Endodermal cell (in vitro differentiated cells): ENCODE results near the gene EMID1. TPM values are rescaled to one million over a fixed set of nuclear protein-coding genes. Genes with fewer than 3 reads are reported as not detected.
A peak's percentile ranks its signal among the peaks of the same experiment; 100 is the strongest.

Experiments used
- DNase-seq: peaks from one replicate; pipeline ENCODE4 v3.0.0-alpha.2; 2017
- H3K27ac ChIP-seq: 2 replicates; pipeline ENCODE4 v1.5.1; 2013; ENCODE audit warnings: mild to moderate bottlenecking, low read depth, low read length, moderate library complexity
- H3K27me3 ChIP-seq: 2 replicates; pipeline ENCODE4 v1.6.1; 2013; ENCODE audit warnings: mild to moderate bottlenecking, low read length, moderate library complexity; ENCODE audit not compliant: insufficient read depth, control insufficient read depth, poor library complexity, severe bottlenecking
- H3K36me3 ChIP-seq: 2 replicates; pipeline ENCODE4 v1.7.0; 2013; ENCODE audit warnings: mild to moderate bottlenecking, low read length, moderate library complexity; ENCODE audit not compliant: control insufficient read depth, insufficient read depth
- H3K4me1 ChIP-seq: one replicate; pipeline ENCODE4 v1.7.0; 2013; ENCODE audit warnings: low read length; ENCODE audit not compliant: control insufficient read depth, insufficient read depth
- H3K4me3 ChIP-seq: 2 replicates; pipeline ENCODE4 v1.5.1; 2013; ENCODE audit warnings: mild to moderate bottlenecking, low read length, moderate library complexity
- H3K9ac ChIP-seq: 2 replicates; pipeline ENCODE4 v1.6.1; 2013; ENCODE audit warnings: mild to moderate bottlenecking, low read length, moderate library complexity; ENCODE audit not compliant: poor library complexity, severe bottlenecking; ENCODE audit errors: extremely low read depth
- H3K9me3 ChIP-seq: 2 replicates; pipeline ENCODE4 v1.6.1; 2013; ENCODE audit warnings: mild to moderate bottlenecking, low read length, moderate library complexity; ENCODE audit not compliant: control insufficient read depth
- H3K27ac Mint-ChIP-seq: 2 replicates; pipeline ENCODE4 v1.8.0; 2020; ENCODE audit warnings: mixed read lengths
- H3K27me3 Mint-ChIP-seq: 2 replicates; pipeline ENCODE4 v1.8.0; 2021; ENCODE audit warnings: mild to moderate bottlenecking, mixed read lengths; ENCODE audit not compliant: insufficient read depth
- H3K36me3 Mint-ChIP-seq: 2 replicates; pipeline ENCODE4 v1.8.0; 2020; ENCODE audit warnings: low read depth, mixed read lengths
- H3K4me1 Mint-ChIP-seq: 2 replicates; pipeline ENCODE4 v1.8.0; 2020; ENCODE audit warnings: mixed read lengths
- H3K4me3 Mint-ChIP-seq: 2 replicates; pipeline ENCODE4 v1.8.0; 2020; ENCODE audit warnings: mild to moderate bottlenecking, moderate library complexity, mixed read lengths
- H3K9me3 Mint-ChIP-seq: 2 replicates; pipeline ENCODE4 v1.8.0; 2020; ENCODE audit warnings: mild to moderate bottlenecking, mixed read lengths
- WGBS, 2 experiments: methylation state at CpG; one replicate each; pipeline versions ENCODE4 v1.1.5 to v1.1.7; 2013; ENCODE audit warnings: missing lambda C conversion rate in 2 of 2, mixed read lengths in 1 of 2; ENCODE audit not compliant: insufficient coverage in 1 of 2, insufficient read length in 1 of 2; 5-methylcytosine and 5-hydroxymethylcytosine counted together
- total RNA-seq, 2 donors: library from RNA; stranded (reverse); fragmentation: NEBNext Ultra II Directional in 1 of 2; extraction: Animal tissue kit (Norgen Biotek cat#: 25700) in 1 of 2; gene quantifications; 2 replicates in 1 of 2; 3 replicates in 1 of 2; pipeline ENCODE4 v1.2.1, GENCODE V29; 2021
- TF ChIP-seq, protein P1 (sequence below): fragments of 200-600 bp; sonication (generic); conservative IDR thresholded peaks from 2 replicates; pipeline ENCODE4 v1.5.0; 2021; ENCODE audit warnings: antibody characterized with exemption, mild to moderate bottlenecking

EMID1 gene
- total RNA-seq, 2 donors from 2014 or later: 19.8 to 41.8 TPM

DNA sequence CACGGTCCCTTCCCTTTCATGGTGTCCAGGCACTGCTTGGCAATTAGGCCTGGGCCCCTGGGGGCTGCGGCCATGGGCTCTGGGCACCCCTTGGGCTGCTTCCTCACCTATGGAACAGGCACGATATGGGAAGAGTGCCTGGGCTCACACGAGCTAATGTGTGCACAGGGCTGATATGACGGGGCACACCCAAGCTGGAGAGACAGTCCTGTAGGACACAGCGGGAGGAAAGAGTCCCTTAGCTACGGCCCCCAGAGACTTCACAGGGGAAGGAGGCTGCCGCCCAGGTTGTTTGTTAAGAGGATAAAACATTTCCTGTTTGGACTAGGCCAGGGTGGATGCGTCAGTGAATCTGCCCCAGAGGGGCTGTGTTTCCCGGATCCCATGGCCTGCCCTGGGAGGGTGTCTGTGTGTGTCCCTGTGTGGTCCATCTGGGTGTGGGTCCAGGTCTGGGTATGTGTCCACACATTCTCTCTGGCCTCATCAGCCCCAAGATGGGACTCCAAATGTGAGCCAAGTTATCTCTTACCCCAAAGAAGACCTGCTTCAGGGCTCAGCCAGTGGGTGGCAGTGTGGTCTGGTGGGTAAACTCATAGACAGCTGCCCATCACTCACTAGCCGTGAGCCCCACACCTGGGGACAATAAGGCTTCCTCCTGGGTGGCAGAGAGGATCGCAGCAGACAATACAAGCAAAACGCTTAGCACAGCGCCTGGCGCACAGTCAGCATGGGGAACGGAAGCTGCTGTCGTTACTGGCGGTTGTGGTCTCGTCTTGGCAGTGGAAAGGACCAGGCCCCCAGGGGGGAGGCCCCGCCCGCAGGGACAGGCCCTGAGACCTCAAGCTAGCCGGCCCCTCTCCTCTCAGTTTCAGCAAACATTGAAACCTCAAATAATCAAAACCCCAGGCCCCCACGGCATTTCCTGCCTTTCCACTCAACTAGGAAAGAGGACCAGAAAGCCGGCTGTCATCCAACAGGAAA is 3.2 kb upstream of the EMID1 start:
- Histone ChIP-seq H3K4me3 (no peak overlapping the region), H3K27me3 (no peaks in the 10 kb centered on the region), H3K9me3 (no peaks in the 10 kb centered on the region), H3K27ac (peak overlapping the region; percentile 8), H3K9ac (no peak overlapping the region), H3K36me3 (no peaks in the 10 kb centered on the region), H3K4me1 (peaks cover 9% of the 10 kb centered on the region)
- Mint-ChIP-seq H3K36me3 (no peaks in the 10 kb centered on the region), H3K9me3 (no peaks in the 10 kb centered on the region), H3K27ac (peak overlapping the region; percentile 70), H3K4me3 (no peak overlapping the region), H3K27me3 (peaks cover 4% of the 10 kb centered on the region), H3K4me1 (peaks cover 17% of the 10 kb centered on the region)
- TF ChIP-seq, protein P1, sequence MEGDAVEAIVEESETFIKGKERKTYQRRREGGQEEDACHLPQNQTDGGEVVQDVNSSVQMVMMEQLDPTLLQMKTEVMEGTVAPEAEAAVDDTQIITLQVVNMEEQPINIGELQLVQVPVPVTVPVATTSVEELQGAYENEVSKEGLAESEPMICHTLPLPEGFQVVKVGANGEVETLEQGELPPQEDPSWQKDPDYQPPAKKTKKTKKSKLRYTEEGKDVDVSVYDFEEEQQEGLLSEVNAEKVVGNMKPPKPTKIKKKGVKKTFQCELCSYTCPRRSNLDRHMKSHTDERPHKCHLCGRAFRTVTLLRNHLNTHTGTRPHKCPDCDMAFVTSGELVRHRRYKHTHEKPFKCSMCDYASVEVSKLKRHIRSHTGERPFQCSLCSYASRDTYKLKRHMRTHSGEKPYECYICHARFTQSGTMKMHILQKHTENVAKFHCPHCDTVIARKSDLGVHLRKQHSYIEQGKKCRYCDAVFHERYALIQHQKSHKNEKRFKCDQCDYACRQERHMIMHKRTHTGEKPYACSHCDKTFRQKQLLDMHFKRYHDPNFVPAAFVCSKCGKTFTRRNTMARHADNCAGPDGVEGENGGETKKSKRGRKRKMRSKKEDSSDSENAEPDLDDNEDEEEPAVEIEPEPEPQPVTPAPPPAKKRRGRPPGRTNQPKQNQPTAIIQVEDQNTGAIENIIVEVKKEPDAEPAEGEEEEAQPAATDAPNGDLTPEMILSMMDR: peak; percentile 71
- peak; percentile 86 for DNase-seq
- WGBS, 2 experiments: 64 to 69% methylated on average over 16 to 24 of the region's 24 CpGs

DNA sequence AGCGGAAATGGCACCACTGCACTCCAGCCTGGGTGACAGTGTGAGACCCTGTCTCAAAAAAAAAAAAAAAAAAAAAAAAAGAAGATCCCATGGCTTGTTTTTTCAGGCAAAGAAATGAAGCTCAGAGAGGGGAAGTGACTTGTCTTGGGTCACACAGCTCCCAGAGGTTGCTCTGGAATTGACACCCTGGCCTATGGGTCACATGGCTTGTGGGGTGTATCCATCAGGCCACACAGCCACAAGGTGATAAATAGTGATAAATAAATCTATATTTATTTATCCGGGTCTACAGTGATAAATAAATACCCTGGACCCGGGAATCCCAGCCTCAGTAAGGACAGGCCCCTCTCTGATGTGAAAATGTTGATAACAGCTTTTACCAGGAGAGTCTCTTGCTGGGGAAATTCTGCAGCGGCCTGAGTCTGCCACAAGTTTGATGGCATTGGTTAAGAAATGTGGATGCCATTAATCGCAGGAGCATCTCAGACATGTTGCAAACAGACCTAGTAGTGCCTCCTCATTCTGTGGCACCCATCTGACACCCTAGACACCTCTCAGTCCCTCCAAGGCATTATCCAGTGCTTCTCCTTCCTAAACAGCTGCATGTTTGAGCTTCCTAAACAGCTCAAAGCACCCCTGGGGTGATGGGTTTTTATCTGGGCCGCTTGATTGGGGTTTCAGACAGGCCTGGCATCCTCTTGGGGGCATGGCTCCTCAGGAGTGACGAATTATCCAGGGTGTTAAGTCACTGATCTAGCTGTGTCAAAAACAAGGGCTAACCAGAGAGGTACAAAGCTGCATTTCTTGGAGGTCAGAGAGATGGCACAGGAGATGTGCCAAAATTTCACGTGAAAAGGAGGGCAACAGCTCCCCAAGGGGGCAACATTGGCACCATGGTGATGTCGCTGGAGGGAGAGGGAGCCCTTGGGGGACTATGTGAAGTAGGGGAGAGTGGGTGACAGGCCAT is 1.9 kb upstream of the EMID1 start:
- H3K9me3 Mint-ChIP-seq: no peaks in the 10 kb centered on the region
- no peak overlapping the region for H3K27ac Mint-ChIP-seq
- TF ChIP-seq, protein P1: no peak
- H3K9ac ChIP-seq: no peak overlapping the region
- H3K36me3 ChIP-seq: no peaks in the 10 kb centered on the region
- no peak overlapping the region for H3K4me3 ChIP-seq
- no peak overlapping the region for H3K27ac ChIP-seq
- no peaks in the 10 kb centered on the region for H3K36me3 Mint-ChIP-seq
- no peaks in the 10 kb centered on the region for H3K9me3 ChIP-seq
- peaks cover 9% of the 10 kb centered on the region for H3K4me1 ChIP-seq
- no peaks in the 10 kb centered on the region for H3K27me3 ChIP-seq
- WGBS, 2 experiments: 77 to 78% methylated on average over 6 to 9 of the region's 9 CpGs
- H3K27me3 Mint-ChIP-seq: peaks cover 4% of the 10 kb centered on the region
- DNase-seq: peak; percentile 31
- H3K4me3 Mint-ChIP-seq: no peak overlapping the region
- peaks cover 17% of the 10 kb centered on the region for H3K4me1 Mint-ChIP-seq

- no peak overlapping the region for H3K27ac Mint-ChIP-seq
- Histone ChIP-seq H3K27ac (no peak overlapping the region), H3K9ac (no peak overlapping the region), H3K4me3 (no peak overlapping the region), H3K27me3 (no peaks in the 10 kb centered on the region), H3K36me3 (no peaks in the 10 kb centered on the region), H3K9me3 (no peaks in the 10 kb centered on the region), H3K4me1 (peaks cover 9% of the 10 kb centered on the region)
- H3K9me3 Mint-ChIP-seq: no peaks in the 10 kb centered on the region
- peaks cover 17% of the 10 kb centered on the region for H3K4me1 Mint-ChIP-seq
- H3K27me3 Mint-ChIP-seq: peaks cover 4% of the 10 kb centered on the region
- DNase-seq: no peak
- 95 to 100% methylated on average over 3 to 8 of the region's 8 CpGs for WGBS, 2 experiments
- TF ChIP-seq, protein P1: no peak
- H3K4me3 Mint-ChIP-seq: peak overlapping the region; percentile 77
- no peaks in the 10 kb centered on the region for H3K36me3 Mint-ChIP-seq
Observed at GRCh38 chr22:29204455-29205183, 1.1 kb upstream of the EMID1 start.
